ENCODE data around the gene FBN3.

Gene FBN3

GRCh38 chr19:8149261-8150094 is at the start of gene FBN3:
FBN3 (minus strand) TSS chr19:8149592; CDS start chr19:8147480, 2,112 bp downstream.
- no peaks in the 10 kb centered on the region for H3K36me3 ChIP-seq
- H4K20me1 ChIP-seq, result 0 out of 2 replicates have a peak, but pooled peaks cover 27% of the 10 kb centered on the region
- peaks cover 76% of the 10 kb centered on the region for H3K27me3 ChIP-seq
- peaks cover 17% of the 10 kb centered on the region for H3K4me1 ChIP-seq
- no peak within 1 kb of the TSS for H3K27ac ChIP-seq
- no peaks in the 10 kb centered on the region for H3K9me3 ChIP-seq
- peak within 1 kb of the TSS; percentile 57 for H3K4me3 ChIP-seq
- TF ChIP-seq Cebpa-rat (IDR thresholded peaks at IDR 0.05), result no peak
- H3K4me2 ChIP-seq, result peak within 1 kb of the TSS; percentile 72
- H3K9ac ChIP-seq, result no peak within 1 kb of the TSS

- H3K4me2 ChIP-seq, result peak overlapping the region; percentile 88
These were observed 47.0 kb upstream of the FBN3 start for GRCh38 chr19:8196271-8196927.

GRCh38 chr19:8194528-8195267 is 45.3 kb upstream of the FBN3 start:
- no peak for TF ChIP-seq Cebpa-rat (IDR thresholded peaks at IDR 0.05)
- H3K27ac ChIP-seq, result peak overlapping the region; percentile 88
- no peaks in the 10 kb centered on the region for H3K9me3 ChIP-seq
- peak overlapping the region; percentile 88 for H3K4me2 ChIP-seq
- no peaks in the 10 kb centered on the region for H3K27me3 ChIP-seq
- no peaks in the 10 kb centered on the region for H4K20me1 ChIP-seq
- peak overlapping the region; percentile 55 for H3K9ac ChIP-seq
- H3K4me1 ChIP-seq, result peaks cover 60% of the 10 kb centered on the region
- H3K36me3 ChIP-seq, result no peaks in the 10 kb centered on the region
- peak overlapping the region; percentile 55 for H3K4me3 ChIP-seq

More at GRCh38 chr19:8196271-8196927, 47.0 kb upstream of the FBN3 start:
- H3K9me3 ChIP-seq, result no peaks in the 10 kb centered on the region
- H3K27me3 ChIP-seq, result no peaks in the 10 kb centered on the region
- H3K9ac ChIP-seq, result peak overlapping the region; percentile 41; the same call in 1 of the 2 replicates
- H3K27ac ChIP-seq, result peak overlapping the region; percentile 88
- TF ChIP-seq Cebpa-rat (IDR thresholded peaks at IDR 0.05), result no peak
- no peaks in the 10 kb centered on the region for H3K36me3 ChIP-seq
- H3K4me1 ChIP-seq, result peaks cover 60% of the 10 kb centered on the region
- H4K20me1 ChIP-seq, result no peaks in the 10 kb centered on the region
- no peak overlapping the region for H3K4me3 ChIP-seq

- H3K9ac ChIP-seq, result no peak overlapping the region
- H3K27me3 ChIP-seq, result no peaks in the 10 kb centered on the region
- H3K4me2 ChIP-seq, result peak overlapping the region; percentile 88
- no peaks in the 10 kb centered on the region for H3K36me3 ChIP-seq
- H3K4me1 ChIP-seq, result peaks cover 55% of the 10 kb centered on the region
- no peaks in the 10 kb centered on the region for H4K20me1 ChIP-seq
- H3K4me3 ChIP-seq, result no peak overlapping the region
- no peak for TF ChIP-seq Cebpa-rat (IDR thresholded peaks at IDR 0.05)
- peak overlapping the region; percentile 53; the same call in 1 of the 2 replicates for H3K27ac ChIP-seq
- H3K9me3 ChIP-seq, result peaks cover 5% of the 10 kb centered on the region; the same call in 1 of the 2 replicates
These were observed 42.9 kb upstream of the FBN3 start for GRCh38 chr19:8192221-8192820.

- peaks cover 5% of the 10 kb centered on the region; the same call in 1 of the 2 replicates for H3K9me3 ChIP-seq
- H4K20me1 ChIP-seq, result no peaks in the 10 kb centered on the region
- H3K27ac ChIP-seq, result no peak overlapping the region
- no peak for TF ChIP-seq Cebpa-rat (IDR thresholded peaks at IDR 0.05)
- H3K27me3 ChIP-seq, result no peaks in the 10 kb centered on the region
- no peak overlapping the region for H3K4me2 ChIP-seq
- H3K4me3 ChIP-seq, result no peak overlapping the region
- H3K4me1 ChIP-seq, result peaks cover 43% of the 10 kb centered on the region
- H3K36me3 ChIP-seq, result no peaks in the 10 kb centered on the region
- H3K9ac ChIP-seq, result no peak overlapping the region
These were observed 36.1 kb upstream of the FBN3 start for GRCh38 chr19:8185343-8186068.

- Histone ChIP-seq H3K4me1 (peaks cover 43% of the 10 kb centered on the region), H3K27me3 (no peaks in the 10 kb centered on the region)
These were observed 34.9 kb upstream of the FBN3 start for GRCh38 chr19:8184274-8184673.

GRCh38 chr19:8180018-8180417 is 30.6 kb upstream of the FBN3 start:
- no peak for TF ChIP-seq Cebpa-rat (IDR thresholded peaks at IDR 0.05)
- H3K27ac ChIP-seq, result no peak overlapping the region

More at GRCh38 chr19:8184274-8184673, 34.9 kb upstream of the FBN3 start:
- no peaks in the 10 kb centered on the region for H3K36me3 ChIP-seq
- no peak overlapping the region for H3K4me2 ChIP-seq
- peaks cover 5% of the 10 kb centered on the region; the same call in 1 of the 2 replicates for H3K9me3 ChIP-seq
- TF ChIP-seq Cebpa-rat (IDR thresholded peaks at IDR 0.05), result no peak
- no peak overlapping the region for H3K4me3 ChIP-seq
- H3K9ac ChIP-seq, result no peak overlapping the region
- no peak overlapping the region for H3K27ac ChIP-seq
- no peaks in the 10 kb centered on the region for H4K20me1 ChIP-seq

GRCh38 chr19:8174706-8175105 is 25.3 kb upstream of the FBN3 start:
- Histone ChIP-seq H3K4me3 (no peak overlapping the region), H3K36me3 (no peaks in the 10 kb centered on the region), H3K4me1 (no peaks in the 10 kb centered on the region), H3K9ac (no peak overlapping the region), H3K9me3 (no peaks in the 10 kb centered on the region), H3K27ac (no peak overlapping the region), H3K27me3 (no peaks in the 10 kb centered on the region), H3K4me2 (no peak overlapping the region), H4K20me1 (no peaks in the 10 kb centered on the region)
- TF ChIP-seq Cebpa-rat (IDR thresholded peaks at IDR 0.05), result no peak

More at GRCh38 chr19:8180018-8180417, 30.6 kb upstream of the FBN3 start:
- Histone ChIP-seq H3K9ac (no peak overlapping the region), H3K4me3 (no peak overlapping the region), H3K36me3 (no peaks in the 10 kb centered on the region), H4K20me1 (no peaks in the 10 kb centered on the region), H3K4me2 (no peak overlapping the region), H3K27me3 (no peaks in the 10 kb centered on the region), H3K4me1 (peaks cover 32% of the 10 kb centered on the region), H3K9me3 (no peaks in the 10 kb centered on the region)

- Histone ChIP-seq H3K27ac (no peak overlapping the region), H4K20me1 (no peaks in the 10 kb centered on the region), H3K9ac (no peak overlapping the region), H3K27me3 (no peaks in the 10 kb centered on the region), H3K4me1 (no peaks in the 10 kb centered on the region), H3K36me3 (no peaks in the 10 kb centered on the region), H3K9me3 (no peaks in the 10 kb centered on the region), H3K4me3 (no peak overlapping the region), H3K4me2 (no peak overlapping the region)
- no peak for TF ChIP-seq Cebpa-rat (IDR thresholded peaks at IDR 0.05)
These were observed 19.1 kb upstream of the FBN3 start for GRCh38 chr19:8168537-8168936.

Data from BLaER1 (cell line).